Measurements from ENCODE around the gene TNPO1.

DNA sequence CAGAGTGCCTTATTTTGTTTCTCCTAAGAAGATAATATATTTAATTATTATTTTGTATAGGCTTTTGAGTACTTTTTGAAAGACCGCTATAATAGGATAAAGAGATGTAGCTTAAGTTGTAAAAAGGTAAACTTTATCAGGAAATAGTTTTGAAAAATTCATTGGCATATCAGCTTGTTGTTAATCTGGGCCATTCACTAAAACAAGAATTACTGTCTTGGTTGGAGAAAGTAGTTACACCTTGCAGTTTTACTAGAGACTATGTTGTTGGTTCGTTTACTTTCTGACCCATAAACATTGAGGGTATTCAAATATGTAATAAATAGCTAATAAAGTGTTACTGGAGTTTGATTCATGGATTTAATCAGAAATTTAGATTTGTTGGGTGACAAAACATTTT is 33.7 kb downstream of the TNPO1 start:
- TF ChIP-seq, protein P1, sequence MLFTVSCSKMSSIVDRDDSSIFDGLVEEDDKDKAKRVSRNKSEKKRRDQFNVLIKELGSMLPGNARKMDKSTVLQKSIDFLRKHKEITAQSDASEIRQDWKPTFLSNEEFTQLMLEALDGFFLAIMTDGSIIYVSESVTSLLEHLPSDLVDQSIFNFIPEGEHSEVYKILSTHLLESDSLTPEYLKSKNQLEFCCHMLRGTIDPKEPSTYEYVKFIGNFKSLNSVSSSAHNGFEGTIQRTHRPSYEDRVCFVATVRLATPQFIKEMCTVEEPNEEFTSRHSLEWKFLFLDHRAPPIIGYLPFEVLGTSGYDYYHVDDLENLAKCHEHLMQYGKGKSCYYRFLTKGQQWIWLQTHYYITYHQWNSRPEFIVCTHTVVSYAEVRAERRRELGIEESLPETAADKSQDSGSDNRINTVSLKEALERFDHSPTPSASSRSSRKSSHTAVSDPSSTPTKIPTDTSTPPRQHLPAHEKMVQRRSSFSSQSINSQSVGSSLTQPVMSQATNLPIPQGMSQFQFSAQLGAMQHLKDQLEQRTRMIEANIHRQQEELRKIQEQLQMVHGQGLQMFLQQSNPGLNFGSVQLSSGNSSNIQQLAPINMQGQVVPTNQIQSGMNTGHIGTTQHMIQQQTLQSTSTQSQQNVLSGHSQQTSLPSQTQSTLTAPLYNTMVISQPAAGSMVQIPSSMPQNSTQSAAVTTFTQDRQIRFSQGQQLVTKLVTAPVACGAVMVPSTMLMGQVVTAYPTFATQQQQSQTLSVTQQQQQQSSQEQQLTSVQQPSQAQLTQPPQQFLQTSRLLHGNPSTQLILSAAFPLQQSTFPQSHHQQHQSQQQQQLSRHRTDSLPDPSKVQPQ (CRISPR knock-in tag; IDR thresholded peaks at IDR 0.05; ENCODE audit: borderline replicate concordance): no peak
- TF ChIP-seq, protein P2, sequence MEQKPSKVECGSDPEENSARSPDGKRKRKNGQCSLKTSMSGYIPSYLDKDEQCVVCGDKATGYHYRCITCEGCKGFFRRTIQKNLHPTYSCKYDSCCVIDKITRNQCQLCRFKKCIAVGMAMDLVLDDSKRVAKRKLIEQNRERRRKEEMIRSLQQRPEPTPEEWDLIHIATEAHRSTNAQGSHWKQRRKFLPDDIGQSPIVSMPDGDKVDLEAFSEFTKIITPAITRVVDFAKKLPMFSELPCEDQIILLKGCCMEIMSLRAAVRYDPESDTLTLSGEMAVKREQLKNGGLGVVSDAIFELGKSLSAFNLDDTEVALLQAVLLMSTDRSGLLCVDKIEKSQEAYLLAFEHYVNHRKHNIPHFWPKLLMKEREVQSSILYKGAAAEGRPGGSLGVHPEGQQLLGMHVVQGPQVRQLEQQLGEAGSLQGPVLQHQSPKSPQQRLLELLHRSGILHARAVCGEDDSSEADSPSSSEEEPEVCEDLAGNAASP (IDR thresholded peaks at IDR 0.05): no peak
- TF ChIP-seq YY1 (IDR thresholded peaks at IDR 0.05; ENCODE audit: borderline replicate concordance in 1 of 3, control insufficient read depth in 1 of 3, extremely low read depth in 1 of 3, insufficient read depth in 3 of 3, insufficient read length in 1 of 3, insufficient replicate concordance in 2 of 3, low read depth in 1 of 3, low read length in 2 of 3) (no peak), ZKSCAN3 (CRISPR knock-in tag; IDR thresholded peaks at IDR 0.05) (no peak), SIN3A (IDR thresholded peaks at IDR 0.05; ENCODE audit: borderline replicate concordance in 2 of 2, control insufficient read depth in 1 of 2, low read depth in 2 of 2, low read length in 2 of 2) (no peak), NFE2 (IDR thresholded peaks at IDR 0.05; ENCODE audit: low read depth) (no peak), POLR2A (conservative IDR thresholded peaks at IDR 0.05) (no peak), HDAC2 (IDR thresholded peaks at IDR 0.05) (no peak), POLR2AphosphoS5 (IDR thresholded peaks at IDR 0.05; ENCODE audit: control insufficient read depth, insufficient read depth, low read depth, low read length) (no peak), CREB1 (IDR thresholded peaks at IDR 0.05) (no peak), CREB1 (CRISPR knock-in tag; IDR thresholded peaks at IDR 0.05) (no peak), ZNF274 (IDR thresholded peaks at IDR 0.05; ENCODE audit: borderline replicate concordance, low read depth, low read length) (no peak)
- TF ChIP-seq, protein P3, sequence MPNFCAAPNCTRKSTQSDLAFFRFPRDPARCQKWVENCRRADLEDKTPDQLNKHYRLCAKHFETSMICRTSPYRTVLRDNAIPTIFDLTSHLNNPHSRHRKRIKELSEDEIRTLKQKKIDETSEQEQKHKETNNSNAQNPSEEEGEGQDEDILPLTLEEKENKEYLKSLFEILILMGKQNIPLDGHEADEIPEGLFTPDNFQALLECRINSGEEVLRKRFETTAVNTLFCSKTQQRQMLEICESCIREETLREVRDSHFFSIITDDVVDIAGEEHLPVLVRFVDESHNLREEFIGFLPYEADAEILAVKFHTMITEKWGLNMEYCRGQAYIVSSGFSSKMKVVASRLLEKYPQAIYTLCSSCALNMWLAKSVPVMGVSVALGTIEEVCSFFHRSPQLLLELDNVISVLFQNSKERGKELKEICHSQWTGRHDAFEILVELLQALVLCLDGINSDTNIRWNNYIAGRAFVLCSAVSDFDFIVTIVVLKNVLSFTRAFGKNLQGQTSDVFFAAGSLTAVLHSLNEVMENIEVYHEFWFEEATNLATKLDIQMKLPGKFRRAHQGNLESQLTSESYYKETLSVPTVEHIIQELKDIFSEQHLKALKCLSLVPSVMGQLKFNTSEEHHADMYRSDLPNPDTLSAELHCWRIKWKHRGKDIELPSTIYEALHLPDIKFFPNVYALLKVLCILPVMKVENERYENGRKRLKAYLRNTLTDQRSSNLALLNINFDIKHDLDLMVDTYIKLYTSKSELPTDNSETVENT (CRISPR knock-in tag; IDR thresholded peaks at IDR 0.05): no peak
- TF ChIP-seq, protein P4, sequence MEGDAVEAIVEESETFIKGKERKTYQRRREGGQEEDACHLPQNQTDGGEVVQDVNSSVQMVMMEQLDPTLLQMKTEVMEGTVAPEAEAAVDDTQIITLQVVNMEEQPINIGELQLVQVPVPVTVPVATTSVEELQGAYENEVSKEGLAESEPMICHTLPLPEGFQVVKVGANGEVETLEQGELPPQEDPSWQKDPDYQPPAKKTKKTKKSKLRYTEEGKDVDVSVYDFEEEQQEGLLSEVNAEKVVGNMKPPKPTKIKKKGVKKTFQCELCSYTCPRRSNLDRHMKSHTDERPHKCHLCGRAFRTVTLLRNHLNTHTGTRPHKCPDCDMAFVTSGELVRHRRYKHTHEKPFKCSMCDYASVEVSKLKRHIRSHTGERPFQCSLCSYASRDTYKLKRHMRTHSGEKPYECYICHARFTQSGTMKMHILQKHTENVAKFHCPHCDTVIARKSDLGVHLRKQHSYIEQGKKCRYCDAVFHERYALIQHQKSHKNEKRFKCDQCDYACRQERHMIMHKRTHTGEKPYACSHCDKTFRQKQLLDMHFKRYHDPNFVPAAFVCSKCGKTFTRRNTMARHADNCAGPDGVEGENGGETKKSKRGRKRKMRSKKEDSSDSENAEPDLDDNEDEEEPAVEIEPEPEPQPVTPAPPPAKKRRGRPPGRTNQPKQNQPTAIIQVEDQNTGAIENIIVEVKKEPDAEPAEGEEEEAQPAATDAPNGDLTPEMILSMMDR (IDR thresholded peaks at IDR 0.05 in 2 of 3, conservative IDR thresholded peaks at IDR 0.05 in 1 of 3; ENCODE audit: insufficient read depth in 2 of 3, low read depth in 1 of 3, low read length in 3 of 3): no peak
- TF ChIP-seq, protein P5, sequence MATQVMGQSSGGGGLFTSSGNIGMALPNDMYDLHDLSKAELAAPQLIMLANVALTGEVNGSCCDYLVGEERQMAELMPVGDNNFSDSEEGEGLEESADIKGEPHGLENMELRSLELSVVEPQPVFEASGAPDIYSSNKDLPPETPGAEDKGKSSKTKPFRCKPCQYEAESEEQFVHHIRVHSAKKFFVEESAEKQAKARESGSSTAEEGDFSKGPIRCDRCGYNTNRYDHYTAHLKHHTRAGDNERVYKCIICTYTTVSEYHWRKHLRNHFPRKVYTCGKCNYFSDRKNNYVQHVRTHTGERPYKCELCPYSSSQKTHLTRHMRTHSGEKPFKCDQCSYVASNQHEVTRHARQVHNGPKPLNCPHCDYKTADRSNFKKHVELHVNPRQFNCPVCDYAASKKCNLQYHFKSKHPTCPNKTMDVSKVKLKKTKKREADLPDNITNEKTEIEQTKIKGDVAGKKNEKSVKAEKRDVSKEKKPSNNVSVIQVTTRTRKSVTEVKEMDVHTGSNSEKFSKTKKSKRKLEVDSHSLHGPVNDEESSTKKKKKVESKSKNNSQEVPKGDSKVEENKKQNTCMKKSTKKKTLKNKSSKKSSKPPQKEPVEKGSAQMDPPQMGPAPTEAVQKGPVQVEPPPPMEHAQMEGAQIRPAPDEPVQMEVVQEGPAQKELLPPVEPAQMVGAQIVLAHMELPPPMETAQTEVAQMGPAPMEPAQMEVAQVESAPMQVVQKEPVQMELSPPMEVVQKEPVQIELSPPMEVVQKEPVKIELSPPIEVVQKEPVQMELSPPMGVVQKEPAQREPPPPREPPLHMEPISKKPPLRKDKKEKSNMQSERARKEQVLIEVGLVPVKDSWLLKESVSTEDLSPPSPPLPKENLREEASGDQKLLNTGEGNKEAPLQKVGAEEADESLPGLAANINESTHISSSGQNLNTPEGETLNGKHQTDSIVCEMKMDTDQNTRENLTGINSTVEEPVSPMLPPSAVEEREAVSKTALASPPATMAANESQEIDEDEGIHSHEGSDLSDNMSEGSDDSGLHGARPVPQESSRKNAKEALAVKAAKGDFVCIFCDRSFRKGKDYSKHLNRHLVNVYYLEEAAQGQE (IDR thresholded peaks at IDR 0.05; ENCODE audit: borderline replicate concordance): no peak
- TF ChIP-seq, protein P5 (CRISPR knock-in tag; IDR thresholded peaks at IDR 0.05; ENCODE audit: low read depth): no peak
